IPS-NIHi7 (cell line): Measurements from ENCODE around the gene TTC33.
"Not testable (repeated sequence)": the region's sequence is repeated elsewhere in the genome, so short reads cannot be mapped to it uniquely, and the experiment has no call there.

Source experiments
- DNase-seq: peaks from one replicate; pipeline ENCODE4 v3.0.0; 2012; ENCODE audit warnings: mixed read lengths; ENCODE audit errors: extremely low spot score

TTC33 gene

DNA sequence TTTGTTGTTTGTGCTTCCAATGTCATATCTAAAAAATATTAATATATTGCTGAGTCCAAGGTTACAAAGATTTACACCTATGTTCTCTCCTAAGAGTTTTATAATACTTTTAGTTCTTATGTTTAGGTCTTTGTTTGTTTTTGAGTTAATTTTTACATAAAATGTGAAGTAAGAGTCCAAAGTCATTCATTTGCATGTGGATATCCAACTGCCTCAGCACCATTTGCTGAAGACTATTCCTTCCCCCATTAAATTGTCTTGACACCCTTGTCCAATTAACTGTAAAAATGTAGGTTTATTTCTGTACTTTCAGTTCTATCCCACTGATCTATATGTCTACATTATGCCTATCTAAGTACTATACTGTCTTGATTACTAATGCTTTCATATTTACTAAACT, 35.7 kb downstream of the TTC33 start:
- DNase-seq = no peak

GRCh38 chr5:40717281-40717680, 38.5 kb downstream of the TTC33 start:
- DNase-seq = no peak

GRCh38 chr5:40716590-40716989, 39.2 kb downstream of the TTC33 start:
- DNase-seq = no peak

- DNase-seq = peak; percentile 14
Measured at GRCh38 chr5:40716000-40716399, 39.8 kb downstream of the TTC33 start.

GRCh38 chr5:40714001-40714400, 41.8 kb downstream of the TTC33 start:
- DNase-seq = no peak

- DNase-seq = not testable (repeated sequence)
Measured at GRCh38 chr5:40710575-40710974, 45.2 kb downstream of the TTC33 start.

DNA sequence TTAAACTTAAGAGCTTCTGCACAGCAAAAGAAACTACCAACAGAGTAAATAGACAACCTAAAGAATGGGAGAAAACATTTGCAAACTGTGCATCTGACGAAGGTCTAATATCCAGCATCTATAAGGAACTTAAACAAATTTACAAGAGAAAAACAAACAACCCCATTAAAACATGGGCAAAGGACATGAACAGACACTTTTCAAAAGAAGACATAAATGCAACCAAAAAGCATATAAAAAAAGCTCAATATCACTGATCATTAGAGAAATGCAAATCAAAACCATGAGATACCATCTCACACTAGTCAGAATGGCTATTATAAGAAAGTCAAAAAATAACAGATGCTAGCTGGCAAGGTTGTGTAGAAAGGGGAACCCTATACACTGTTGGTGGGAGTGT, 50.3 kb downstream of the TTC33 start:
- not testable (repeated sequence) for DNase-seq

DNA sequence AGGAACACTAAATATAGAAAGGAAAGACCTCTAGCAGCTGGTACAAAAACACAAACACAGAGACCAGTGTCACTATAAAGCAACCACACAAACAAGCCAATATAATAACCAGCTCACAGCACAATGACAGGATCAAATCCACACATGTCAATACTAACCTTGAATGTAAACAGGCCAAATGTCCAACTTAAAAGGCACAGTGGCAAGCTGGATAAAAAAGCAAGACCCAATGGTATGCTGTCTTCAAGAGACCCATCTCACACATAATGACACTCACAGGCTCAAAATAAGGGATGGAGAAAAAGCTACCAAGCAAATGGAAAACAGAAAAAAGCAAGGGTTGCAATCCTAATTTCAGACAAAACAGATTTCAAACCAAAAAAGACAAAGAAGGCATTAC, 53.7 kb downstream of the TTC33 start:
- not testable (repeated sequence) for DNase-seq

DNA sequence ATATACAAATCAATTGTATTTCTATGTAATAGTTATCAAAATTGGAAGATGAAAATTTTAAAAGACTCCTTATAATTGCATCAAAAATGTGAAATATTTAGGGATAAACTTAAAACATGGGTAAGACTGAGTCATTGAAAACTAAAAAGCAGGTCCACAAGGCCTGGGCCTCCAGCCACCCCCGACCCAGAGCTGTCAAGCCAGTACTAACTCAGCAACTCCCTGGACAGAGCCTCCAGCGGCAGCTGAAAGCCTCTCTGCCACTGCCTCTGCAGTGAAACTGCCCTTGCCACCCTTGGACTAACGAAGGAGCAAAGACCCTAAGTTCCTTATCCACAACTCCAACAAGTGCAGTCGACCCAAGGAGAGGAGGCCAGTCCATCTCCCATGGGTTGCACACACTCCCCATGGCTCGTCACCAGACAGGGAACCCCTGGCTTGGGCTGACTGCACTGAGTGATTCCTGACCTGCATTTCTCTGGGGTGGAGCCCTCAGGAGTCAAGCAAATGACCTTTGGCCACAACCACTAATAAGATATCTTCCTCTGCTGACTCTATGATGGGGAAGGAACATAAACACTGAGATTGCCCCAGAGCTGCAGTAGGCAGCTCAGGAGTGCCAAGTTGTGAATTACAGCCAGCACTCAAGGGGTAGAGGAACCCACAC, 55.5 kb downstream of the TTC33 start:
- DNase-seq = no peak

GRCh38 chr5:40694433-40694832, 61.3 kb downstream of the TTC33 start:
- no peak for DNase-seq

- no peak for DNase-seq
Measured at GRCh38 chr5:40691894-40692293, 63.9 kb downstream of the TTC33 start.

GRCh38 chr5:40690267-40690666, 65.5 kb downstream of the TTC33 start:
- no peak for DNase-seq

- DNase-seq = no peak
Measured at GRCh38 chr5:40689438-40689837, 66.3 kb downstream of the TTC33 start.

GRCh38 chr5:40688996-40689395, 66.8 kb downstream of the TTC33 start:
- DNase-seq = no peak

DNA sequence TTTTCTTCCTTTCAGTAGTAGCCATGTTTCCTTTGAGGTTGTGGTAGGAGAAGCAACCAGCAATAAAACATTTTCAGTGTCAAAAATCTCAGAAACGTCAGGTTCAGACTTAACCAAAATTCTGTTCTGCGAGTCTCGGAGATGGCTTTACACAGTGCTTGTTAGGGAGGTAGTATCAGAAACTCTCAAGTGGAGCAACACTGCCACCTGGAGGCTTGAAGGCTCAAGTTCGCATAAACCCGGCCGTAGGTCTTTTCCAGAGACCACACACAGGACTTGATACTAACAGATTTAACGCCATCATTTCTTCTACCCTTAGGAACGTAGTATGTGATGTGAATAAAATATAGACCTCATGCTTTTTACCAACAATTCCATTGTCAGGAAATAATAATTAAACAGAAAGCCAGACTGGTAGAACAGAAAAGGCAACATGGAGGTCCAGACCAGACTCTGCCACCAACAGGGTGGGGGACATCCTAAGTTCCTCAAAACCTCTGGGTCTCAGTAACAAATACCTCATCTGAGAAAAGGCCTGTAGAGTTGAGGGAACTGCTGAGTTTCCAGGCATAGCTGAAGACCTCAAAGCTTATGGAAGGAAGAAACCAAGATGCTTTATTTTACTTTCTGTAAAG, 67.5 kb downstream of the TTC33 start:
- peak; percentile 75 for DNase-seq

GRCh38 chr5:40687321-40687720, 68.4 kb downstream of the TTC33 start:
- no peak for DNase-seq

DNA sequence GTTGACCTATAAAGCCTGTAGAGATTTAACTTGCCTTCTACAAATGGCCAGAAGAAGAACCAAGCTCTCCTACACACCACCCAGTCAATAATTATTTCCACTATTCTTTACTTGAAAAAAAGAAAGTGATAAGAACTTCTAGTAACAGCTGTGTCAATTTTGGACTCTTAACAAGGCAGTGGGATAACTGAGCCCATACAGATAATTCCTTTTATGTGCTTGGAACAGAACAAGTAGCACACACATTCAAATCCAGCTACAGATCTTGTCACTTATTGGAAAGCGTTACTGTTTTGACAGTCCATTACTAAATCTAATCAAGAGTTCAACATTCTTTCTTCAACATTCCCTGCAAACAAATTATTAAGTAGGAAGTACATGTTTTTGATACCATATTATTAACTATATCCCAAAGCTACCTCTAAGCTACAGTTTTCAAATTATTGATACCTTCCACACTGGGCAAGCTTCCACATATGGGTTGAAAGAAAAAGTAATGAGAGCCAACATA, 69.7 kb downstream of the TTC33 start:
- no peak for DNase-seq

DNA sequence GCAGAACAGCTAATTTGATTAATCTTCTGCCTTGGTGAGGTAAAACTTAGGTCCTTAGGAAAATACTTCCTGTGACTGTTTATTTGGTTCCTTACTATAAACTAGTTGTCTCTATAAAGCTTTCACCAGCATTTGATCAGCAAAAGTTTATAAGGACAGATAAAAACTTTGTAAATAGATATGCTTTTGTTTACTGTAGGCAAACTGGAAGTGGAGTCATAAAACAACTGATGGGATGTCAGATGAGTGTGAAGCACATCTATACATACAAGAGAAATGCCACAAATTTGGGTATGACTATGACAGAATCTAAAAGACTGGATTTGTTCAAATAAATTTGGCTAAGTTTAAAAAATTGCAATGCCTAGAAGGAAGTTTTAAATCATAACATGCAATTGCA, 70.6 kb downstream of the TTC33 start:
- DNase-seq = no peak

GRCh38 chr5:40683305-40683704, 72.5 kb downstream of the TTC33 start:
- no peak for DNase-seq

DNA sequence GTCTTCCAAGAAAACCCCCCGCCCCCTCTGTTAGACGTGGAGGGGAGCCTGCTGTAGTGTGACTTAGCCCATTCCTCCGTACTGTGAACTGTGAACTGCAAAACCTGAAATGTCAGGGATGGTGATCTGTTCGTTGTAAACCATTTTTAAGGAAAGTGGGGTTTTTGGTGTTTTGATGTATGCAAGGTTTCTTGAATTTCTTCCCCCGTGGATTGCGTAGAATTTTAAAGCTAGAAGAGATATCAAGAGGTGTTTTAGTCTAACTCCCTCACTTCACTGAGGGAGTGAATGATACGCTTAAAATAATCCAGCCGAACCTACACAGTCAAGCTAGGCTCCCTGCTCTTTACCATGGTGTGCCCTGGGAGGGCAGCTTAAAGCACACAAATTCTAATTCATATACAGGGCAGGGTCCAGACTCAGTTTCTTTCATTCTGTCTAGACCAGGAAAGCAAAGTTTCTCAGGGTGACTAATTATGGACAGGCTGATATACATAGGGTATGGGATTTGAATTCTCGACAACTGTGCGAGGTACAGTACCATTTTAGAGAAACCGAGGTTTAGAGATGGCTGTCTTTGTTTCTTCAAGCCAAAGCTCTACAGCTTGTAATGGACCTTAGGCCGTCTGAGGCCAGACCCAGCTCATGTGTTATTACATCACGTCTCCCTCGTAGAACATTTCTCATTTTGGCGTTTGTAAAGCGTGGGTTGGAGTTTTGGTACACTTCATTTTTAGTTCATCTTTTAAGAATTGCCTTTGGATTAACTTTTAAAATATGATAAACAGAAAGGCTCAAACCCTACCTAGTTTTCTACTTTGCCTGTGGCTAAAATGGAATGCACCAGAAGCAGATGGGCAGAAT, 73.4 kb downstream of the TTC33 start:
- no peak for DNase-seq

DNA sequence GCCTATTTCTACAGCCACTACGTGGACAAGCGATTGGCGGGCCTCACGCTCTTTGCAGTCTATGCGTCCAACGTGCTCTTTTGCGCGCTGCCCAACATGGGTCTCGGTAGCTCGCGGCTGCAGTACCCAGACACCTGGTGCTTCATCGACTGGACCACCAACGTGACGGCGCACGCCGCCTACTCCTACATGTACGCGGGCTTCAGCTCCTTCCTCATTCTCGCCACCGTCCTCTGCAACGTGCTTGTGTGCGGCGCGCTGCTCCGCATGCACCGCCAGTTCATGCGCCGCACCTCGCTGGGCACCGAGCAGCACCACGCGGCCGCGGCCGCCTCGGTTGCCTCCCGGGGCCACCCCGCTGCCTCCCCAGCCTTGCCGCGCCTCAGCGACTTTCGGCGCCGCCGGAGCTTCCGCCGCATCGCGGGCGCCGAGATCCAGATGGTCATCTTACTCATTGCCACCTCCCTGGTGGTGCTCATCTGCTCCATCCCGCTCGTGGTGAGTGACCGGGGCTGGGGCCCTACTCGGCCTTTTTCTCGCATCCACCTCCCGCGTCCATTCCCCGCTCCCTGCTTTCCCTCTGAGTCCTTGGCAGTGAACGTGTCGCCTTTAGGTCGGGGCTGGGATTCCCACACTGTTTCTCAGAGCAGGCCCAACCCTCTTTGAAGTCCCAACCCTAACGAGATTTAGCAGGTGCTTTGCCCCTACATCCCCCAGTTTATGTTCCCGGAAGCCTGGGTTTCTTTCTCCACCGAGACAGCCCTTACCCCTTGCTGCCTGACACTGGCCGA, 74.2 kb downstream of the TTC33 start:
- peak; percentile 26 for DNase-seq
